HEK293 (cell line): ENCODE measurements around the gene IQGAP3.

Source experiments
- EGR2 ChIP-seq: fragments of 450-650 bp; formaldehyde crosslinking; IDR thresholded peaks from 2 replicates; pipeline ENCODE4 v1.5.1; 2016; ENCODE audit warnings: low read depth, missing biosample characterization, missing genetic modification characterization
- IKZF3 ChIP-seq: fragments of 450-650 bp; IDR thresholded peaks from 2 replicates; pipeline ENCODE4 v1.5.0; 2018; ENCODE audit warnings: missing biosample characterization, mild to moderate bottlenecking, missing genetic modification characterization, moderate library complexity
- KLF10 ChIP-seq: fragments of 450-650 bp; IDR thresholded peaks from 2 replicates; pipeline ENCODE4 v1.5.1; 2018; ENCODE audit warnings: missing biosample characterization, mild to moderate bottlenecking, missing genetic modification characterization
- SP2 ChIP-seq: fragments of 450-650 bp; formaldehyde crosslinking; IDR thresholded peaks from 2 replicates; pipeline ENCODE4 v1.5.1; 2016; ENCODE audit warnings: missing biosample characterization, missing genetic modification characterization
- WT1 ChIP-seq: fragments of 450-650 bp; formaldehyde crosslinking; IDR thresholded peaks from 2 replicates; pipeline ENCODE4 v1.5.1; 2016; ENCODE audit warnings: missing biosample characterization, missing genetic modification characterization
- ZBTB17 ChIP-seq: fragments of 450-650 bp; formaldehyde crosslinking; IDR thresholded peaks from 2 replicates; pipeline ENCODE4 v1.5.1; 2016; ENCODE audit warnings: missing biosample characterization, missing genetic modification characterization
- ZEB2 ChIP-seq: fragments of 450-650 bp; formaldehyde crosslinking; IDR thresholded peaks from 2 replicates; pipeline ENCODE4 v1.5.1; 2016; ENCODE audit warnings: missing biosample characterization, missing genetic modification characterization
- ZFP69B ChIP-seq: fragments of 450-650 bp; formaldehyde crosslinking; IDR thresholded peaks from 2 replicates; pipeline ENCODE4 v1.5.1; 2016; ENCODE audit warnings: missing biosample characterization, missing genetic modification characterization
- ZNF138 ChIP-seq: fragments of 450-650 bp; formaldehyde crosslinking; IDR thresholded peaks from 2 replicates; pipeline ENCODE4 v1.5.1; 2016; ENCODE audit warnings: missing biosample characterization, missing genetic modification characterization, borderline replicate concordance
- ZNF221 ChIP-seq: fragments of 450-650 bp; formaldehyde crosslinking; IDR thresholded peaks from 2 replicates; pipeline ENCODE4 v1.5.1; 2017; ENCODE audit warnings: missing biosample characterization, missing genetic modification characterization, borderline replicate concordance
- ZNF335 ChIP-seq: fragments of 450-650 bp; formaldehyde crosslinking; conservative IDR thresholded peaks from 2 replicates; pipeline ENCODE4 v1.5.1; 2016; ENCODE audit warnings: missing biosample characterization, missing genetic modification characterization
- ZNF350 ChIP-seq: fragments of 450-650 bp; formaldehyde crosslinking; IDR thresholded peaks from 2 replicates; pipeline ENCODE4 v1.5.0; 2017; ENCODE audit warnings: missing biosample characterization, mild to moderate bottlenecking, missing genetic modification characterization
- ZNF416 ChIP-seq: fragments of 450-650 bp; formaldehyde crosslinking; IDR thresholded peaks from 2 replicates; pipeline ENCODE4 v1.5.1; 2016; ENCODE audit warnings: missing biosample characterization, missing genetic modification characterization
- ZNF596 ChIP-seq: fragments of 450-650 bp; IDR thresholded peaks from 2 replicates; pipeline ENCODE4 v1.5.0; 2018; ENCODE audit warnings: missing biosample characterization, mild to moderate bottlenecking, missing genetic modification characterization, moderate library complexity
- ZNF677 ChIP-seq: fragments of 450-650 bp; IDR thresholded peaks from 2 replicates; pipeline ENCODE4 v1.5.0; 2018; ENCODE audit warnings: missing biosample characterization, mild to moderate bottlenecking, missing genetic modification characterization, moderate library complexity
- ZNF76 ChIP-seq: fragments of 450-650 bp; formaldehyde crosslinking; IDR thresholded peaks from 2 replicates; pipeline ENCODE4; 2016; ENCODE audit warnings: low read depth, missing biosample characterization, missing genetic modification characterization, borderline replicate concordance
- ZXDB ChIP-seq: fragments of 450-650 bp; formaldehyde crosslinking; IDR thresholded peaks from 2 replicates; pipeline ENCODE4 v1.5.1; 2016; ENCODE audit warnings: missing biosample characterization, missing genetic modification characterization
- TF ChIP-seq, protein P1 (sequence below): fragments of 450-650 bp; formaldehyde crosslinking; IDR thresholded peaks from 2 replicates; pipeline ENCODE4 v1.5.1; 2016; ENCODE audit warnings: missing biosample characterization, missing genetic modification characterization
- TF ChIP-seq, protein P2 (sequence below): fragments of 450-650 bp; formaldehyde crosslinking; IDR thresholded peaks from 2 replicates; pipeline ENCODE4 v1.5.1; 2017; ENCODE audit warnings: missing biosample characterization, missing genetic modification characterization
- TF ChIP-seq, protein P3 (sequence below): fragments of 450-650 bp; formaldehyde crosslinking; IDR thresholded peaks from 2 replicates; pipeline ENCODE4 v1.5.1; 2017; ENCODE audit warnings: missing biosample characterization, missing genetic modification characterization
- TF ChIP-seq, protein P4 (sequence below): fragments of 450-650 bp; formaldehyde crosslinking; IDR thresholded peaks from 2 replicates; pipeline ENCODE4 v1.5.1; 2017; ENCODE audit warnings: missing biosample characterization, missing genetic modification characterization
- TF ChIP-seq, protein P5 (sequence below): sonication (generic); formaldehyde crosslinking; IDR thresholded peaks from 2 replicates; pipeline ENCODE4 v1.8.1; 2022; ENCODE audit warnings: mild to moderate bottlenecking, moderate library complexity, missing genetic modification reagents

Gene IQGAP3

DNA sequence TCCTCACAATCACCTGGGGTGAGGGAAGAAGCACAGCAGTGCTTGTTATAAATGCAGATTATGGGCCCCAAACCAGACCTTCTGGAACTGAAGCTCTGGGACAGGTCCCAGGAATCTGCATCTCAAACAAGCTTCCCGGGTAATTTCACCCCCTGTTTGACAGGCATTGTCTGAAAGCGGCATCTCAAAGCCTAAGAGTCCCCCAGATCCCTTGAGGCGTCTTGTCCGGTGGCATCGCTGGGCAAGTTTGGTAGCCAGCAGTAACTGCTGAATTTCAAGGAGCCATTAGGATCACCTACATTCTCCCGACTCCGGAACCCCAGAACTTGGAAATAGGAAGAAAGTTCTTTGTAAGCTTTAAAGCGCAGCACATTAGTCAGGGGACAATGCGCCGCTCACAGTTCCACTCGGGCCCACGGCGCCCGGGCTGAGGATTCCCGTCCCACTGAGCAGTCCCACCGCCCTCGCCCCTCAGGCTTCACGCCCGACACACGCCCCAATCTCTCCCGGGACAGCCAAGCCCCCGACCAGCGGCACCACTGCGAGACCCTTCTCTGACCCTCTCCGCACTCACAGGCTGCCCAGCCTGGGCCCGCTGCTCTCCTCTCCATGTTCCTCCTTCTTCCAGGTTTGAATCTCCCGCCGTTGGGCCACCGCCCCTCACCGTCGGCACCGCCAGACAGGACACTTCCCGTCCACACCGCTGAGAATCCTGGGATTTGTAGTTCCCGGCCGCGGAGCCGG, at the start of gene IQGAP3 (continued):
- TF ChIP-seq, protein P1, sequence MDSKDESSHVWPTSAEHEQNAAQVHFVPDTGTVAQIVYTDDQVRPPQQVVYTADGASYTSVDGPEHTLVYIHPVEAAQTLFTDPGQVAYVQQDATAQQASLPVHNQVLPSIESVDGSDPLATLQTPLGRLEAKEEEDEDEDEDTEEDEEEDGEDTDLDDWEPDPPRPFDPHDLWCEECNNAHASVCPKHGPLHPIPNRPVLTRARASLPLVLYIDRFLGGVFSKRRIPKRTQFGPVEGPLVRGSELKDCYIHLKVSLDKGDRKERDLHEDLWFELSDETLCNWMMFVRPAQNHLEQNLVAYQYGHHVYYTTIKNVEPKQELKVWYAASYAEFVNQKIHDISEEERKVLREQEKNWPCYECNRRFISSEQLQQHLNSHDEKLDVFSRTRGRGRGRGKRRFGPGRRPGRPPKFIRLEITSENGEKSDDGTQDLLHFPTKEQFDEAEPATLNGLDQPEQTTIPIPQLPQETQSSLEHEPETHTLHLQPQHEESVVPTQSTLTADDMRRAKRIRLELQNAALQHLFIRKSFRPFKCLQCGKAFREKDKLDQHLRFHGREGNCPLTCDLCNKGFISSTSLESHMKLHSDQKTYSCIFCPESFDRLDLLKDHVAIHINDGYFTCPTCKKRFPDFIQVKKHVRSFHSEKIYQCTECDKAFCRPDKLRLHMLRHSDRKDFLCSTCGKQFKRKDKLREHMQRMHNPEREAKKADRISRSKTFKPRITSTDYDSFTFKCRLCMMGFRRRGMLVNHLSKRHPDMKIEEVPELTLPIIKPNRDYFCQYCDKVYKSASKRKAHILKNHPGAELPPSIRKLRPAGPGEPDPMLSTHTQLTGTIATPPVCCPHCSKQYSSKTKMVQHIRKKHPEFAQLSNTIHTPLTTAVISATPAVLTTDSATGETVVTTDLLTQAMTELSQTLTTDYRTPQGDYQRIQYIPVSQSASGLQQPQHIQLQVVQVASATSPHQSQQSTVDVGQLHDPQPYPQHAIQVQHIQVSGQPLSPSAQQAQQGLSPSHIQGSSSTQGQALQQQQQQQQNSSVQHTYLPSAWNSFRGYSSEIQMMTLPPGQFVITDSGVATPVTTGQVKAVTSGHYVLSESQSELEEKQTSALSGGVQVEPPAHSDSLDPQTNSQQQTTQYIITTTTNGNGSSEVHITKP (tag by site-specific recombination) = peak; percentile 69
- TF ChIP-seq, protein P2, sequence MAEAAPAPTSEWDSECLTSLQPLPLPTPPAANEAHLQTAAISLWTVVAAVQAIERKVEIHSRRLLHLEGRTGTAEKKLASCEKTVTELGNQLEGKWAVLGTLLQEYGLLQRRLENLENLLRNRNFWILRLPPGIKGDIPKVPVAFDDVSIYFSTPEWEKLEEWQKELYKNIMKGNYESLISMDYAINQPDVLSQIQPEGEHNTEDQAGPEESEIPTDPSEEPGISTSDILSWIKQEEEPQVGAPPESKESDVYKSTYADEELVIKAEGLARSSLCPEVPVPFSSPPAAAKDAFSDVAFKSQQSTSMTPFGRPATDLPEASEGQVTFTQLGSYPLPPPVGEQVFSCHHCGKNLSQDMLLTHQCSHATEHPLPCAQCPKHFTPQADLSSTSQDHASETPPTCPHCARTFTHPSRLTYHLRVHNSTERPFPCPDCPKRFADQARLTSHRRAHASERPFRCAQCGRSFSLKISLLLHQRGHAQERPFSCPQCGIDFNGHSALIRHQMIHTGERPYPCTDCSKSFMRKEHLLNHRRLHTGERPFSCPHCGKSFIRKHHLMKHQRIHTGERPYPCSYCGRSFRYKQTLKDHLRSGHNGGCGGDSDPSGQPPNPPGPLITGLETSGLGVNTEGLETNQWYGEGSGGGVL (tag by site-specific recombination) = no peak
- no peak for TF ChIP-seq ZNF138 (tag by site-specific recombination)
- peak; percentile 96 for TF ChIP-seq ZNF76 (tag by site-specific recombination)
- no peak for TF ChIP-seq ZNF677 (tag by site-specific recombination)
- peak; percentile 92 for TF ChIP-seq KLF10 (tag by site-specific recombination)
- TF ChIP-seq, protein P3, sequence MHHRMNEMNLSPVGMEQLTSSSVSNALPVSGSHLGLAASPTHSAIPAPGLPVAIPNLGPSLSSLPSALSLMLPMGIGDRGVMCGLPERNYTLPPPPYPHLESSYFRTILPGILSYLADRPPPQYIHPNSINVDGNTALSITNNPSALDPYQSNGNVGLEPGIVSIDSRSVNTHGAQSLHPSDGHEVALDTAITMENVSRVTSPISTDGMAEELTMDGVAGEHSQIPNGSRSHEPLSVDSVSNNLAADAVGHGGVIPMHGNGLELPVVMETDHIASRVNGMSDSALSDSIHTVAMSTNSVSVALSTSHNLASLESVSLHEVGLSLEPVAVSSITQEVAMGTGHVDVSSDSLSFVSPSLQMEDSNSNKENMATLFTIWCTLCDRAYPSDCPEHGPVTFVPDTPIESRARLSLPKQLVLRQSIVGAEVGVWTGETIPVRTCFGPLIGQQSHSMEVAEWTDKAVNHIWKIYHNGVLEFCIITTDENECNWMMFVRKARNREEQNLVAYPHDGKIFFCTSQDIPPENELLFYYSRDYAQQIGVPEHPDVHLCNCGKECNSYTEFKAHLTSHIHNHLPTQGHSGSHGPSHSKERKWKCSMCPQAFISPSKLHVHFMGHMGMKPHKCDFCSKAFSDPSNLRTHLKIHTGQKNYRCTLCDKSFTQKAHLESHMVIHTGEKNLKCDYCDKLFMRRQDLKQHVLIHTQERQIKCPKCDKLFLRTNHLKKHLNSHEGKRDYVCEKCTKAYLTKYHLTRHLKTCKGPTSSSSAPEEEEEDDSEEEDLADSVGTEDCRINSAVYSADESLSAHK = peak; percentile 26; the same call in 1 of the 2 replicates
- no peak for TF ChIP-seq IKZF3 (tag by site-specific recombination)
- TF ChIP-seq, protein P4, sequence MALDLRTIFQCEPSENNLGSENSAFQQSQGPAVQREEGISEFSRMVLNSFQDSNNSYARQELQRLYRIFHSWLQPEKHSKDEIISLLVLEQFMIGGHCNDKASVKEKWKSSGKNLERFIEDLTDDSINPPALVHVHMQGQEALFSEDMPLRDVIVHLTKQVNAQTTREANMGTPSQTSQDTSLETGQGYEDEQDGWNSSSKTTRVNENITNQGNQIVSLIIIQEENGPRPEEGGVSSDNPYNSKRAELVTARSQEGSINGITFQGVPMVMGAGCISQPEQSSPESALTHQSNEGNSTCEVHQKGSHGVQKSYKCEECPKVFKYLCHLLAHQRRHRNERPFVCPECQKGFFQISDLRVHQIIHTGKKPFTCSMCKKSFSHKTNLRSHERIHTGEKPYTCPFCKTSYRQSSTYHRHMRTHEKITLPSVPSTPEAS = peak; percentile 23; the same call in 1 of the 2 replicates
- peak; percentile 44; the same call in 1 of the 2 replicates for TF ChIP-seq EGR2
- peak; percentile 78 for TF ChIP-seq ZXDB
- TF ChIP-seq ZNF416 (tag by site-specific recombination) = no peak
- peak; percentile 26; the same call in 1 of the 2 replicates for TF ChIP-seq ZNF596 (tag by site-specific recombination)
- TF ChIP-seq ZNF335 (tag by site-specific recombination) = peak; percentile 93
- TF ChIP-seq WT1 (tag by site-specific recombination) = 0 out of 2 replicates have a peak, but pooled peaks have one; percentile 49
- TF ChIP-seq ZEB2 = peak; percentile 76
- TF ChIP-seq, protein P5, sequence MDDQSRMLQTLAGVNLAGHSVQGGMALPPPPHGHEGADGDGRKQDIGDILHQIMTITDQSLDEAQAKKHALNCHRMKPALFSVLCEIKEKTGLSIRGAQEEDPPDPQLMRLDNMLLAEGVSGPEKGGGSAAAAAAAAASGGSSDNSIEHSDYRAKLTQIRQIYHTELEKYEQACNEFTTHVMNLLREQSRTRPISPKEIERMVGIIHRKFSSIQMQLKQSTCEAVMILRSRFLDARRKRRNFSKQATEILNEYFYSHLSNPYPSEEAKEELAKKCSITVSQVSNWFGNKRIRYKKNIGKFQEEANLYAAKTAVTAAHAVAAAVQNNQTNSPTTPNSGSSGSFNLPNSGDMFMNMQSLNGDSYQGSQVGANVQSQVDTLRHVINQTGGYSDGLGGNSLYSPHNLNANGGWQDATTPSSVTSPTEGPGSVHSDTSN (CRISPR knock-in tag) = 0 out of 2 replicates have a peak, but pooled peaks have one; percentile 65
- TF ChIP-seq SP2 = peak; percentile 84
- peak; percentile 76 for TF ChIP-seq ZFP69B (tag by site-specific recombination)
- no peak for TF ChIP-seq ZNF221 (tag by site-specific recombination)
- no peak for TF ChIP-seq ZNF350 (tag by site-specific recombination)
- TF ChIP-seq ZBTB17 = peak; percentile 95
